Testis (tissue), 2 donors: ENCODE data around the gene MOB2.
"Not testable (repeated sequence)": the region's sequence is repeated elsewhere in the genome, so short reads cannot be mapped to it uniquely, and the experiment has no call there.

Experiments
- POLR2A ChIP-seq: fragments of 450-650 bp; IDR thresholded peaks from one replicate; pipeline ENCODE4 v1.6.1; 2017; ENCODE audit warnings: antibody characterized with exemption, mild to moderate bottlenecking, moderate library complexity
- TF ChIP-seq, protein P1 (sequence below), 3 experiments: fragments of 450-650 bp in 2 of 3; fragments of 200-600 bp in 1 of 3; sonication (generic) in 1 of 3; IDR thresholded peaks; one replicate each; pipeline ENCODE4 v1.5.1; 2016 to 2019; ENCODE audit warnings: antibody characterized with exemption in 3 of 3, mild to moderate bottlenecking in 2 of 3, moderate library complexity in 1 of 3

DNA sequence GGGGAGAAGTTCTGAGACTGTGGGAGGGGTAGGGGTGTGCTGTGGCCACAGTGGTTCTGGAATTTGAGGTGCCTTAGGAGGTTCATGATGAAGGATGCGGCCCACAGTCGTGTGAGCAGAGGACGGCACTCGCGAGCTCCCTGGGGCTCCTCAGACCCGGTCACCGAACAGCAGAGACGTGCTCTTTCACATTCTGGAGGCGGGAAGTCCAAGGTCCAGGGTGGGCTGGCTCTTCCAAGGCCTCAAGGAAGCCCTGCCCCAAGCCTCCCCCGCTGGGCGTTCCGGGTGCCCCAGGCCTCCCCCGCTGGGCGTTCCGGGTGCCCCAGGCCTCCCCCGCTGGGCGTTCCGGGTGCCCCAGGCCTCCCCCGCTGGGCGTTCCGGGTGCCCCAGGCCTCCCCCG lies 63.2 kb downstream of the MOB2 start:
- TF ChIP-seq, protein P1, sequence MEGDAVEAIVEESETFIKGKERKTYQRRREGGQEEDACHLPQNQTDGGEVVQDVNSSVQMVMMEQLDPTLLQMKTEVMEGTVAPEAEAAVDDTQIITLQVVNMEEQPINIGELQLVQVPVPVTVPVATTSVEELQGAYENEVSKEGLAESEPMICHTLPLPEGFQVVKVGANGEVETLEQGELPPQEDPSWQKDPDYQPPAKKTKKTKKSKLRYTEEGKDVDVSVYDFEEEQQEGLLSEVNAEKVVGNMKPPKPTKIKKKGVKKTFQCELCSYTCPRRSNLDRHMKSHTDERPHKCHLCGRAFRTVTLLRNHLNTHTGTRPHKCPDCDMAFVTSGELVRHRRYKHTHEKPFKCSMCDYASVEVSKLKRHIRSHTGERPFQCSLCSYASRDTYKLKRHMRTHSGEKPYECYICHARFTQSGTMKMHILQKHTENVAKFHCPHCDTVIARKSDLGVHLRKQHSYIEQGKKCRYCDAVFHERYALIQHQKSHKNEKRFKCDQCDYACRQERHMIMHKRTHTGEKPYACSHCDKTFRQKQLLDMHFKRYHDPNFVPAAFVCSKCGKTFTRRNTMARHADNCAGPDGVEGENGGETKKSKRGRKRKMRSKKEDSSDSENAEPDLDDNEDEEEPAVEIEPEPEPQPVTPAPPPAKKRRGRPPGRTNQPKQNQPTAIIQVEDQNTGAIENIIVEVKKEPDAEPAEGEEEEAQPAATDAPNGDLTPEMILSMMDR (IDR thresholded peaks at IDR 0.05) = not testable (repeated sequence)
- not testable (repeated sequence) for TF ChIP-seq POLR2A
